ENCODE results near the gene CYP2E1. TPM values are rescaled to one million over a fixed set of nuclear protein-coding genes. Genes with fewer than 3 reads are reported as not detected.

The CYP2E1 gene
- total RNA-seq (1.3 and 2.1 TPM in 2 replicates), polyA plus RNA-seq (1.1 and 1.7 TPM in 2 replicates), polyA minus RNA-seq (0.36 TPM in 1 of 2 replicates, not detected in the other)
- total RNA-seq (2013), result 0.47 TPM

- 92% methylated on average over 8 of the region's 16 CpGs for WGBS (ENCODE audit: insufficient coverage)
- ChIA-PET POLR2A (no interaction called here), CTCF (no interaction called here)
- peaks cover 0 to 56% (median 17%) of the 10 kb centered on the region in 4 experiments for H3K27me3 ChIP-seq (replicated peaks in 1 of 4; ENCODE audit: control extremely low read depth in 1 of 4, control insufficient read depth in 3 of 4, insufficient read depth in 4 of 4, low read length in 3 of 4)
- H3K4me3 ChIP-seq (ENCODE audit: control extremely low read depth in 1 of 5, extremely low read depth in 1 of 5, insufficient read depth in 1 of 5, low read depth in 2 of 5, low read length in 4 of 5), result no peak within 1 kb of the TSS
- H3K4me2 ChIP-seq (replicated peaks; ENCODE audit: low read depth, low read length, poor library complexity, severe bottlenecking), result no peak within 1 kb of the TSS
- intact Hi-C loops (cut with micrococcal nuclease), result loop anchor here (10.0 kb wide), 1 partner anchor 92 kb away; no protein-coding TSS in a partner anchor
- Mint-ChIP-seq H3K9me3 (ENCODE audit: insufficient read depth) (peaks cover 5% of the 10 kb centered on the region), H3K27ac (no peak within 1 kb of the TSS), H3K4me1 (peaks cover 13% of the 10 kb centered on the region), H3K4me3 (no peak within 1 kb of the TSS), H3K27me3 (peaks cover 42% of the 10 kb centered on the region)
- no peaks in the 10 kb centered on the region for H4K20me1 ChIP-seq (ENCODE audit: control insufficient read depth, insufficient read depth, low read length, poor library complexity, severe bottlenecking)
- H3K79me2 ChIP-seq (ENCODE audit: control insufficient read depth, insufficient read depth, low read length), result no peaks in the 10 kb centered on the region
- H3K36me3 ChIP-seq (replicated peaks in 1 of 2; ENCODE audit: control extremely low read depth in 1 of 2, control insufficient read depth in 1 of 2, extremely low read depth in 1 of 2, insufficient read depth in 2 of 2, low read length in 1 of 2), result no peaks in the 10 kb centered on the region
- H3K9me3 ChIP-seq (ENCODE audit: control extremely low read depth in 1 of 3, control insufficient read depth in 2 of 3, insufficient read depth in 1 of 3, low read length in 2 of 3), result peaks cover 0 to 38% (median 9%) of the 10 kb centered on the region in 3 donors
- DNase-seq, result no peak
- H3K27ac ChIP-seq (ENCODE audit: low read length in 2 of 2), result no peak within 1 kb of the TSS
- H2AFZ ChIP-seq (ENCODE audit: insufficient read depth, low read depth, low read length, poor library complexity, severe bottlenecking), result no peak within 1 kb of the TSS
- no peak within 1 kb of the TSS for H3K9ac ChIP-seq (ENCODE audit: low read length)
- TF ChIP-seq CTCF (IDR thresholded peaks at IDR 0.05), result no peak
- TF ChIP-seq EZH2 (IDR thresholded peaks at IDR 0.05; ENCODE audit: borderline replicate concordance, insufficient read depth, low read depth, low read length, poor library complexity, severe bottlenecking), result no peak
- peaks cover 8 to 24% of the 10 kb centered on the region in 2 donors for H3K4me1 ChIP-seq (ENCODE audit: control insufficient read depth in 2 of 2, insufficient read depth in 2 of 2, low read length in 2 of 2)
- no peak for ATAC-seq (ENCODE audit: low read depth)
Observed at GRCh38 chr10:133526957-133527588, at the start of gene CYP2E1. CYP2E1 (plus strand) TSS chr10:133527363; CDS start chr10:133527396, 33 bp downstream.

- no peak overlapping the region for H3K27ac Mint-ChIP-seq
- DNase-seq (no peak), ATAC-seq (ENCODE audit: low read depth) (no peak)
- H3K4me3 ChIP-seq (ENCODE audit: control extremely low read depth in 1 of 5, extremely low read depth in 1 of 5, insufficient read depth in 1 of 5, low read depth in 2 of 5, low read length in 4 of 5), result no peak overlapping the region
- no peak overlapping the region for H3K27ac ChIP-seq (ENCODE audit: low read length in 2 of 2)
- no peak overlapping the region for H3K4me3 Mint-ChIP-seq
- H2AFZ ChIP-seq (ENCODE audit: insufficient read depth, low read depth, low read length, poor library complexity, severe bottlenecking), result no peak overlapping the region
- TF ChIP-seq EZH2 (IDR thresholded peaks at IDR 0.05; ENCODE audit: borderline replicate concordance, insufficient read depth, low read depth, low read length, poor library complexity, severe bottlenecking) (no peak), CTCF (IDR thresholded peaks at IDR 0.05) (no peak)
- H3K79me2 ChIP-seq (ENCODE audit: control insufficient read depth, insufficient read depth, low read length), result no peaks in the 10 kb centered on the region
- no peak overlapping the region for H3K4me2 ChIP-seq (replicated peaks; ENCODE audit: low read depth, low read length, poor library complexity, severe bottlenecking)
- no peaks in the 10 kb centered on the region for H3K36me3 ChIP-seq (replicated peaks in 1 of 2; ENCODE audit: control extremely low read depth in 1 of 2, control insufficient read depth in 1 of 2, extremely low read depth in 1 of 2, insufficient read depth in 2 of 2, low read length in 1 of 2)
- H3K4me1 ChIP-seq (ENCODE audit: control insufficient read depth in 2 of 2, insufficient read depth in 2 of 2, low read length in 2 of 2), result no peaks in the 10 kb centered on the region
- no peak overlapping the region for H3K9ac ChIP-seq (ENCODE audit: low read length)
- WGBS (ENCODE audit: insufficient coverage), result 84% methylated on average over 10 of the region's 12 CpGs
- POLR2A ChIA-PET, result no interaction called here
- no peaks in the 10 kb centered on the region for H4K20me1 ChIP-seq (ENCODE audit: control insufficient read depth, insufficient read depth, low read length, poor library complexity, severe bottlenecking)
- H3K9me3 ChIP-seq (ENCODE audit: control extremely low read depth in 1 of 3, control insufficient read depth in 2 of 3, insufficient read depth in 1 of 3, low read length in 2 of 3), result peaks cover 3 to 19% (median 5%) of the 10 kb centered on the region in 3 donors
- H3K27me3 Mint-ChIP-seq, result peaks cover 7% of the 10 kb centered on the region
- no peaks in the 10 kb centered on the region for H3K27me3 ChIP-seq (replicated peaks in 1 of 4; ENCODE audit: control extremely low read depth in 1 of 4, control insufficient read depth in 3 of 4, insufficient read depth in 4 of 4, low read length in 3 of 4)
- intact Hi-C loops (cut with micrococcal nuclease), result no loop called here
- CTCF ChIA-PET, result no interaction called here
- H3K4me1 Mint-ChIP-seq, result no peaks in the 10 kb centered on the region
- H3K9me3 Mint-ChIP-seq (ENCODE audit: insufficient read depth), result peaks cover 18% of the 10 kb centered on the region
Observed at GRCh38 chr10:133481086-133481643, 46.0 kb upstream of the CYP2E1 start.
